Head of caudate nucleus (tissue), 42 donors: ENCODE results near the gene MAPK4.
"Not testable (repeated sequence)": the region's sequence is repeated elsewhere in the genome, so short reads cannot be mapped to it uniquely, and the experiment has no call there.

ENCODE experiments used
- DNase-seq, 42 donors: peaks; one replicate each; pipeline versions ENCODE4 v3.0.0 to v3.0.0-alpha.2; 2020 to 2021; ENCODE audit warnings: mixed read lengths in 7 of 42
- intact Hi-C: fragments of 100-400 bp; cut with DNase I; formaldehyde crosslinking; loops from one replicate; pipeline ENCODE4 v1.15.0; 2022

MAPK4 gene

GRCh38 chr18:50700245-50701165 lies 140.6 kb downstream of the MAPK4 start:
- intact Hi-C loops = no loop called here
- DNase-seq = peak in 3 of 42 donors; percentile 8 to 26 (median 20)

- peak in 3 of 42 donors; percentile 3 to 19 (median 3) for DNase-seq
- intact Hi-C loops = no loop called here
These were observed 144.6 kb downstream of the MAPK4 start for GRCh38 chr18:50704357-50704940.

GRCh38 chr18:50706199-50706598 lies 146.3 kb downstream of the MAPK4 start:
- peak in 24 of 42 donors; percentile 17 to 79 (median 51) for DNase-seq
- intact Hi-C loops = no loop called here

GRCh38 chr18:50706651-50707050 lies 146.8 kb downstream of the MAPK4 start:
- DNase-seq = no peak
- intact Hi-C loops = no loop called here

GRCh38 chr18:50707297-50707696 lies 147.4 kb downstream of the MAPK4 start:
- intact Hi-C loops = not testable (repeated sequence)
- DNase-seq = peak in 2 of 42 donors; percentile 39 to 74

GRCh38 chr18:50707855-50708469 lies 148.1 kb downstream of the MAPK4 start:
- intact Hi-C loops = no loop called here
- DNase-seq = no peak

GRCh38 chr18:50709193-50709592 lies 149.3 kb downstream of the MAPK4 start:
- intact Hi-C loops = no loop called here
- DNase-seq = no peak

- intact Hi-C loops = no loop called here
- DNase-seq = no peak
These were observed 151.5 kb downstream of the MAPK4 start for GRCh38 chr18:50711386-50711785.

- intact Hi-C loops = no loop called here
- DNase-seq = peak in 7 of 42 donors; percentile 33 to 59 (median 54)
These were observed 156.0 kb downstream of the MAPK4 start for GRCh38 chr18:50715919-50716318.

- DNase-seq = peak in 25 of 42 donors; percentile 19 to 82 (median 52)
- intact Hi-C loops = no loop called here
These were observed 157.0 kb downstream of the MAPK4 start for GRCh38 chr18:50716902-50717301.

- DNase-seq = no peak
- intact Hi-C loops = no loop called here
These were observed 157.7 kb downstream of the MAPK4 start for GRCh38 chr18:50717563-50717962.

GRCh38 chr18:50719471-50720324 lies 159.8 kb downstream of the MAPK4 start:
- no peak for DNase-seq
- intact Hi-C loops = no loop called here

- intact Hi-C loops = no loop called here
- no peak for DNase-seq
These were observed 160.4 kb downstream of the MAPK4 start for GRCh38 chr18:50720325-50720674.

- DNase-seq = peak in 5 of 42 donors; percentile 33 to 75 (median 43)
These were observed 161.1 kb downstream of the MAPK4 start for GRCh38 chr18:50721006-50721405.

GRCh38 chr18:50721451-50722120 lies 161.7 kb downstream of the MAPK4 start:
- intact Hi-C loops = no loop called here

More at GRCh38 chr18:50721006-50721405, 161.1 kb downstream of the MAPK4 start:
- intact Hi-C loops = no loop called here

GRCh38 chr18:50722311-50722710 lies 162.4 kb downstream of the MAPK4 start:
- intact Hi-C loops = no loop called here
- DNase-seq = no peak

More at GRCh38 chr18:50721451-50722120, 161.7 kb downstream of the MAPK4 start:
- DNase-seq = no peak

GRCh38 chr18:50724751-50725151 lies 164.9 kb downstream of the MAPK4 start:
- DNase-seq = no peak
- intact Hi-C loops = no loop called here

- DNase-seq = peak in 31 of 42 donors; percentile 13 to 82 (median 47)
- intact Hi-C loops = no loop called here
These were observed 167.2 kb downstream of the MAPK4 start for GRCh38 chr18:50726960-50727589.
